ENCODE results near the gene BCL2L1.
"Not testable (repeated sequence)": the region's sequence is repeated elsewhere in the genome, so short reads cannot be mapped to it uniquely, and the experiment has no call there.

Gene BCL2L1

DNA sequence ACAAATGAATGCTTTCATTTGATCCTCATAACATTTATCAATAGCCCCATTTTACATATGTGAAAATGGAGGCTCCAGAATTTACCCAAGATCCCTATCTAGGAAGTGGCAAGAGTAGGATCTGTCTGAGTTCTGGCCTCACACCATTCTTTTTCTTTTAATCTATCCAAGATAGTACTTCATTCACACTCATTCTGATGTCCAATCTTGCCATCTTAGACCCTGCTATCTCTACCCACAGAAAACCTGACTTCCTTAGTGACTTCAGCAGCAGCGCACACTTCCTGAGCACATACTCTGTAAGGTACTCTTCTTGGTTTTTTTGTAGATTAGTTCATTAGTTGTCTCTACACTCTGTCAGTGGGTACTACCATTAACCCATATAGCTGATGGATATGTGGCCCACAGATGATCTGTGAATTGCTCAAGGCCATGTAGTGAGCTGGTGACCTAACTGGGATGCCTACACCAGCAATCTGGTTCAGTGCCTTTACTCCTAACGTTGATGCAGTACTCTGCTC, 48.7 kb downstream of the BCL2L1 start:
- DNase-seq = no peak

GRCh38 chr20:31673435-31673834, 49.2 kb downstream of the BCL2L1 start:
- DNase-seq = no peak

DNA sequence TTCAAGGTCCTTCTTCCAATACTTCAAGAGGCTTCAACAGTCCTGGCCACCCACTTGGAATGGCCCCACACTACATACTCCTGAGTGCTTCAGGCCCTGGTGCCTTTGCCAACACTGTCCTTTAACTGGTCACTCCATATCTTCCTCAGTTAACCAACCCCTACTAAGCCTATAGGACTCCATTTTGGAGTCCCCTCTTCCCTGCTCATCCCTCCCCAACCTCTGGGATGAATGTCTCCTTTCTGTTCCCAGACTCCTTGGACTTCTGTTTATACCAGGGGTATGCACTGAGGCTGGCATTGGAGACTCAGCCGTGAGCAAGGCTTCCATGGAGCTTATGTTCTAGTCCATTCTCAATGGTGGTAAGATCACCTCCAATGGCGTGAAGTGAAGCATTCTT, 51.3 kb downstream of the BCL2L1 start:
- DNase-seq = no peak

DNA sequence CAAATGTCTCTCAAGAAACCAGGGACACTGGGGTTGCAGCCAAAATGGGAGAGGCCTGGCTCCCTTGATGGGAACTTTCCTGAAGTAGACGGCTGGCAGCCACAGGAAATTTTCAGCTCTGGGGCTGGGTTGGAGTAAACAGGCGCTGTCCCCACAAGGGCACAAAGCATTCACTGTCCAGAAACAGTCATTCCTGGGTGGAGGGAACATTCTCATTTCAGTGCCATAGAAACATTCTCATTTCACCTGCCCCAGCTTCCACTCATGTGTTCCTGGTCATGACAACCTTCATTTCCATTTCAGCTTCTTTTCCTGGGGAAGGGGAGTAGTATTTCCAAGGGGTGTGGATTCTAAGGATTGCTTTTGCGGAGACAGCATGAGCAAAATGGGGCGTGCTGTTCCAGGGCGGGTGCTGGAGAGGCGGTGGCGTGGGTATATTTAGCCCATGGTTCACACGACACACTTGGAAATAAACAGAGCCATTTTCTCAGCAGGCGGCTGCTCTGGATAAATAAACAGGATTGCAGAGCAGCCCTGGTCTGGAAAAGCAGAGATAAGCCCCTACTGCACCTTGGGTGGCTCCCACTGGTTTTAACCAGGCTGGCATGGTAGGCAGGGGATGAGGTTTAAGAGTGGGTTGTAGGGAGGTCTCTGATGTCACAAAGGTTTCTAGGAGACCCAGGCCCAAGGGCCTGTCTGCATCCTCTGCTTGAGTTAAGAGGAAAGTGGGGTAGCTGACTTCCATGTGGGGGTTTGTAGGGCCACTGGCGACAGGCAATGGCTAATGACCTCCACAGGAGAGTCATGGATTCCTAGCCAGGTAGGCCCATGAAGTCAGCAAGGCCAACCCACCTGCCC, 52.1 kb downstream of the BCL2L1 start:
- no peak for DNase-seq

DNA sequence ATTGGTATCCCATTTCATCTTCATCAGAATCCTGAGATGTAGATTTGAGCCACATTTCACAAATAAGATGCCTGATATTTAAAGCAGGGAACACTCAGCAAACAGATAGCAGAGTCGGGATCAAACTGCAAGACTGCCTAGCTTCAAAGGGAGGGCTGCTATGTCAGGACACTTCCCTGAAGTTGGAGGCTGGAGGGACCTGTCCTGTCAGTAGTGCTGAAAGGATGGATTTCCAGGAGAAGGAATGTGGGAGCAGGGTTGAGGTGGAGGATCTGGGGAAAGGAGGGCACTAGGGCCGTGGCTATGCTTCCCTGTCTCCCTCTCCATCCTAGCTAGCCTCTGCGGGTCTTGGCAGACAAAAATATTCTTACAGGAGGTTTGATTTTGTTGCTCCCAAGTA, 52.8 kb downstream of the BCL2L1 start:
- DNase-seq = no peak

GRCh38 chr20:31668944-31669343, 53.7 kb downstream of the BCL2L1 start:
- not testable (repeated sequence) for DNase-seq

DNA sequence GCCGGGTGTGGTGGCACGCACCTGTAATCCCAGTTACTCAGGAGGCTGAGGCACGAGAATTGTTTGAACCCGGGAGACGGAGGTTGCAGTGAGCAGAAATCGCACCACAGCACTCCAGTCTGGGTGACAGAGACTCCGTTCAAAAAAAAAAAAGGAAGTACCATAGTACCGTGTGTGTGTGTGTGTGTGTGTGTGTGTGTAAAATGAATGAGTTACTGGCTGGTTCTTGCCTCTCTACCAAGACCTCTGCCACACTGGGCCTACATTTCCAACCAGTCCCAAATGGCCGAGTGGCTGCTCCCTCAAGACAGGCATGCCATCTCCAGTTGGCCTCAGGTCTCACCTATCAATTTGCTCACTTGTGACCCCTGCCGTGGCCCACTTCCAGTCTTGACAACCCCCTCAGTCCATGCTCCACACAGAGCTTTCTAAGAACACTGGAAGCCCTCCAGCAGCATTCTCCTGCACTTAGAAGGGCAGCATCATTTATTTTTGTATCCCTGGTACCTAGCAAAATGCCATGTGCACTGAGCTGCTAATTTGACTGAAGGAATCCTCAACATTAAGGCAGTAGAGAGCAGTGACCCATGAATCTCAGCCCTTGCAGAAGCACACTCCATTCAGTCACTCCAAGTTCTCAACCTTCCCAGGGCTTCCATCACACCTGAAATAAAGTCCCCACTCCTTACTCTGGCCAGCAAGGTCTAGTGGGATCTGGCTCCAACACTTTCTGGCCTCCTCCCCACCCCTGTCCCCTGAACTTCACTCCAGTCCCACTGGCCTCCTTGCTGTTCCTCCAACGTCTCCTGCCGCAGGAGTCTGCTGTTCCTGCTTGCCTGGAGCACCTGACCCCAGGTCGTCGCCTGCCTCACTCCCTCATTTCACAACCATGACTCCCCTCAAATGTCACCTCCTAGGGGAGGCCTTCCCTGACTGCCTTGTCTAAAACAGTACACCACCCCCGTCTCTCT, 55.1 kb downstream of the BCL2L1 start:
- DNase-seq = no peak

DNA sequence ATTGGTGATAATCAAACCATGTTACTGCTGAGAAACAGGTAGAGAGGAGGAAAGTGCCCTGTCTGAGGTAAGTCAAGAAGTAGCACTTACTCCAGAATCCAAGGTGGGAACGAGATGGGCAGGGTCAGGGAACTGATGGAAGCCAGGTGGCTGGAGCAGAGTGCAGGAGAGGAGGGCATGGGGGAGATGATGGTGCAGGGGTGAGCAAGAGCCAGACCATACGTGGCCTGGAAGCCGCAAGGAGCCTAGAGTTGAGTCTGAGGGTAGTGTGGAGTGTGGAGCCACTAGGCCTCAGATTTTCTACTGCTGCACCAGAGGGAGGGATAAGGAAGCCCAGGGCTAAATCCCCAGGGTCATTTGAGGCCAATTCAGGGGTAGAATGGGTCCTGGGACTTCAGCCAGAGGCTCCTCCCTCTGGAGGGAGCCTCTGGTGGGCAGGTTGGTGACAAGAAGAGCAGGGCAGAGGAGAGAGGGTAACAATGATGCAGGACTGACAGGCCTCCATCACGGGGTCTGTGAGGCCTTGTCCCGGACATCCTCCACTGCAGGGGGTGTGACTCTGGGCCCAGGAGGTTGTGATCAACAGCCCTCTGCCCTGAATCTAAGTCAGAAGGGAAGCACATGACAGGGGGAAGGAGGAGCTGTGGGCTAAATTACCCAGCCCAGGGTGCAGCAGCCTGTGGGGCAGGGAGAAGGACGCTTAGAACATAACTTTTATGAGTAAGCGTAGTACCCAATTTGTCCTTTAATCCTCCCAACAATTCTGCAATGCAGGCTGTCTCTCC, 56.2 kb downstream of the BCL2L1 start:
- DNase-seq = no peak

- no peak for DNase-seq
Observed at GRCh38 chr20:31665753-31666152, 56.9 kb downstream of the BCL2L1 start.

DNA sequence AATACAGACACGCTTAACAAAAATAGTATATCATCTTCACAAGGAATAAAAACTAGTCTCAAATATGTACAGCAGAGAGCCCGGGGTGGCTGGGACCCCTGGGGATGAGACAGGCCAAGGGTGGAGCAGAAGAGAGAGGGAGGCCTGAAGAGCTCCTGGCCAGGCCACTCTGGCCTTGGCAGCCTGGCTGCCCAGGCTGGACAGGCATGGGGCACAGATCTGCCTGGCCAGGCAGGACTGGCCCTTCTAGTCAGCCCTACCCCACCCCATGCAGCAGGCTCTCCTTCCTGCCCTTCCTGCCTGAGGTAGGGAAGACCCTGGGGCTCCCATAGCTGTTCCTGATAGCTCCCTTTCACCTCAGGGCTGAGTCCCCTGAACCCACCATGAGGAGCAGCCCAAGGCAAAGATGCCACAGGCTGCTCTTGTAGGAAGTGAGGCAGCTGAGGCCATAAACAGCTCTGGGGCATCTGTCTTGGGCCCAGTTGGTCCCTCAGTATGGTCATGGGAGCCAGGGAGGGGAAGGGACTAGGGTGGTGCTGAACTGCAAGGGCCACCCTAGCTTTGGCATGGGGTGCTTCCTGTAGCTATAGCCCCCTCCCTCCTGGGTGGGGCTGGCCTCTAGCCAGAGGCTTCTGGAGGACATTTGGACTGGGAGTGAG, 57.8 kb downstream of the BCL2L1 start:
- no peak for DNase-seq

DNA sequence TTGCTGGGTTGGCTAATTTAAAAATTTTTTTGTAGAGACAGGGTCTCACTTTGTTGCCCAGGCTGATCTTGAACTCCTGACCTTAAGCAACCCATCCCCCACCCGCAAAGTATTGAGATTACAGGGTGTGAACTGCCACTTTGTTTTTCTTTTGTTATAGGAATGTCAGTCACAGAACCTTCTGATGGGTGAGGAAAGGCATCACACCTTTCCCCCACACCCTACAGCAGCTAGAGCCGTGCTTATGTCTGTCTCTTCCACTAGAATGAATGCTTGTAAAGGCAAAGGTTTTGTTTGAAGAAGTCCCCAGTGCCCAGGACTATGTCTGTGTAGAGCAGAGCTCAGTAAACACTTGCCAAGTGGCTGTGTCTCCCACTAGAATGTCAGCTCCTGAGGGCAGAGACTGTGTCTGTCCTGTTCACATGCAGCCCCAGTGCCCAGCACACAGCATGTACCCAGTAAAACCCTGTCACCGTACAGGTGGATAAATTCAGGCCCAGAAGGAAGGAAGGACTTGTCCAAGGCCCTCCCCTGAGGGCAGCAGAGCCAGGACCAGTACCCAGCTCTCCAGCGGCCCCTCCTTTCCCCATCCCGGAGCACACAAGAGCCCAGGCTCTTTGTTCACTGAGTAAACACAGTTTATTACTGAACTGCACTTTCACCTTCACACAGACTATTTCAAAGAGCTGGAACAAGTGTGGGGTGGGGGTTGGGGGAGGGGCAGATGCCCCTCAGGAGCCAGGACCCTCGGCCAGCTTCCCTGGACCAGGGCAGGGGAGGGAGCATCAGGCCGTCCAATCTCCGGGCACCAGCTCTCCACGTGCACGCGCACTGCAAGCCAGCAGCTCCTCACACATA, 58.6 kb downstream of the BCL2L1 start:
- peak in 1 of 2 experiments; percentile 42 for DNase-seq

GRCh38 chr20:31663524-31663837, 59.2 kb downstream of the BCL2L1 start:
- no peak for DNase-seq

- DNase-seq = no peak
Observed at GRCh38 chr20:31662372-31662854, 60.3 kb downstream of the BCL2L1 start.

DNA sequence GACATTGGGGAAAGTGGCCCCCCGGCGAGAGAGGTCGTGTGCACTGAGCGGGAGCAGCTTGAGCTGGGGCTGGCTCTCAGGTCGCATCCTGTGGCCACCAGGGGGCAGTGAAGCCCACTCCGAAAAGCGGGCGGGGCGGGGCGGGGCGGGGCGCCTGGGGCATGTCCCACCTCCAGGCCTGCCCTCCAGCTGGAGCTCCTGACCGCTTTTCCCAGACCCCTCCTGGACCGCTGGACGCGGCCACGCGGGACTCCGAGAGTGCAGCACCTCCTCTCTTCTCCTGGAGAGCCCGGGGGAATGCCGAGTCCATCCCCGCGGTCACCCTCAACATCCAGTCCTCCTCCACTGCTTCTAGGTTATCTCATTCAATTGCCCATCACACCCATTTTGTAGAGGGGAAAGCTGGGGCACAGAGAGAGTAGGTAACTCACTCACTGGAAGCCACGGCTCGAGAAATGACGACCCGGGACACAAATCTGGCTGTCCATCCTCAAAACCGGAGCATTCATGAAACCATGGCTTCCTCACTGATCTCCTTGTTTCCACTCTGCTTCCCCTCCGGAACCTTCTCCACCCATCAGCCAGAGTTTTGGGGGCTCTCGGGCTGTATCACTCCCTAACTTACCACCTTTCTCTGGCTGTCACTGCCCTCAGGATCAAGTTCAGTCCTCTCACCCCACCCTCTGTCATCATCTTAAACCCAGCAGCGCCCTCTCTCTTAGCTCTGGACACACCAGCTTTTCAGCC, 60.9 kb downstream of the BCL2L1 start:
- peak in 1 of 2 experiments; percentile 90 for DNase-seq

GRCh38 chr20:31654534-31654933, 68.1 kb downstream of the BCL2L1 start:
- no peak for DNase-seq

GRCh38 chr20:31653561-31653960, 69.1 kb downstream of the BCL2L1 start:
- no peak for DNase-seq

DNA sequence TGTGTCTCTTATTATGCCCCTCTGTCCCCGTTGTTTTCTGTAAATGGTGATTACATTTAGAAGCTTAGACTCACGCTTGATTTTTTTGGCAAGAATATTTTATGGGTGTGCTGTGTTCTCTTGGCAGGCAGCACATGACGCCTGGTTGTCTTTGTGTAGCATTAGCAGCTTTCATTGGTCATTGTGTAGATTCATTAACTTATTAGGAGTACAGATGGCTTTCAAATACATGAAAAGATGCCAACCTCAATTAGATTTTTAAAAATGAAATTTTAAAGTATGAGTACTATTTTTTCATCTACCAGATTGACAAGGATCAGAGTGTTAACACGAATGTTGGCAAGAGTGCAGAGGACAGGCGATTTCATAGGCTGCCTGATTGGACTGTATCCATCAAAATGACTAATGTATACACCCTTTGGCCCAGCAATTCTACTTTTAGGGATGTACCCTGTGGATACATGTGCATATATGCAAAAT, 69.7 kb downstream of the BCL2L1 start:
- no peak for DNase-seq

GRCh38 chr20:31648104-31648503, 74.6 kb downstream of the BCL2L1 start:
- not testable (repeated sequence) for DNase-seq

DNA sequence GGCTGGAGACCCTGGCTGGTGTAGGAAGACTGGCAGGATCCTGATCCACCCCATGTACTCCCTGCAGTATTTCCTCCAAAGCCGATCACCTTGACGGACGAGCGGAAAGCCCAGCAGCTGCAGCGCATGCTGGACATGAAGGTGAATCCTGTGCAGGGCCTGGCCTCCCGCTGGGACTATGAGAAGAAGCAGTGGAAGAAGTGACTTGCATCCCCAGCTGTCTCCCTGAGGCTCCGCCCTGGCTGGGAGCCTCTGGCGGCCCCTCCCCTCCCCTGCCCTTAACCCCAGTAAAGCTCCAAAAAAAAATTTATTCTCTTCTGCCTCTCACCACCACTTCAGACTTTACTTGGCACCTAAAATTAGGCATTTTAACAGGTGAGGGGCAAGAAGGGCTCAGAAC, 78.0 kb downstream of the BCL2L1 start:
- DNase-seq = peak in 1 of 2 experiments; percentile 23

DNA sequence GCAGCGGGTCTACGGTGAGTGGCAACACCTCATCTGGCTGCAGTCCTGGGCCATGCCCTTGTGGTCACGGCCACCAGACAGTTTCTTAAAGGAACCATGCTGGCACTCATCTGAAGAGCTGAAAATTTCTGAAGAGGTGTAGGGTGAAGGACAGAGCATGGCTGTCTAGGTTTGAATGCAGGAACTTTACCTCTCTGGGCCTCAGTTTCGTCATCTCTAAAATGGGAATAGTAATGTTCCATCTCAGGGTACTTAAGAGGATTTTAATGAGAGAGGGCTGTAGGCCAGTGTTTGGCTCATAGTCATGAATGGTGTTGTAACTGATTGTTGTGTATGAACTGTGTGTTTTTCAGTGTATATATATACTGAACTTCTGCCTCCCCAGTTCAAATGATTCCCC, 79.1 kb downstream of the BCL2L1 start:
- no peak for DNase-seq
